Activated T-helper 1 cell treated with anti-CD3 and anti-CD28 coated beads, Interleukin-2, amount 50 U/mL, for 16 hours (primary cell): ENCODE measurements around the gene GREB1L.

ENCODE experiments used
- DNase-seq, 2 donors: peaks; one replicate each; pipeline ENCODE4 v3.0.0-alpha.2; 2020; ENCODE audit warnings: low read depth in 1 of 2, low spot score in 1 of 2

GREB1L gene

GRCh38 chr18:21448299-21448698 is 206.3 kb downstream of the GREB1L start:
- no peak for DNase-seq

- DNase-seq: no peak
These were observed 207.6 kb downstream of the GREB1L start for GRCh38 chr18:21449367-21450290.

- no peak for DNase-seq
These were observed 208.5 kb downstream of the GREB1L start for GRCh38 chr18:21450503-21450902.

- DNase-seq: no peak
These were observed 208.9 kb downstream of the GREB1L start for GRCh38 chr18:21450913-21451312.

- no peak for DNase-seq
These were observed 209.8 kb downstream of the GREB1L start for GRCh38 chr18:21451851-21452250.

GRCh38 chr18:21452276-21452780 is 210.3 kb downstream of the GREB1L start:
- DNase-seq: no peak

GRCh38 chr18:21452796-21453510 is 210.9 kb downstream of the GREB1L start:
- no peak for DNase-seq

GRCh38 chr18:21453511-21453901 is 211.5 kb downstream of the GREB1L start:
- no peak for DNase-seq

- no peak for DNase-seq
These were observed 212.7 kb downstream of the GREB1L start for GRCh38 chr18:21454725-21455124.

GRCh38 chr18:21456428-21457178 is 214.6 kb downstream of the GREB1L start:
- DNase-seq: no peak

- no peak for DNase-seq
These were observed 215.1 kb downstream of the GREB1L start for GRCh38 chr18:21457179-21457535.

GRCh38 chr18:21458310-21458709 is 216.3 kb downstream of the GREB1L start:
- DNase-seq: no peak

GRCh38 chr18:21458788-21459187 is 216.8 kb downstream of the GREB1L start:
- no peak for DNase-seq

GRCh38 chr18:21459706-21460286 is 217.8 kb downstream of the GREB1L start:
- DNase-seq: no peak

GRCh38 chr18:21461460-21461859 is 219.4 kb downstream of the GREB1L start:
- DNase-seq: no peak

GRCh38 chr18:21463718-21464117 is 221.7 kb downstream of the GREB1L start:
- DNase-seq: no peak

GRCh38 chr18:21468514-21469164 is 226.6 kb downstream of the GREB1L start:
- no peak for DNase-seq

- no peak for DNase-seq
These were observed 230.7 kb downstream of the GREB1L start for GRCh38 chr18:21472741-21473140.

GRCh38 chr18:21474621-21475020 is 232.6 kb downstream of the GREB1L start:
- DNase-seq: no peak

- no peak for DNase-seq
These were observed 237.7 kb downstream of the GREB1L start for GRCh38 chr18:21479721-21480120.

- no peak for DNase-seq
These were observed 239.7 kb downstream of the GREB1L start for GRCh38 chr18:21481739-21482138.
